ENCODE data around the gene PRXL2B.

The PRXL2B gene

GRCh38 chr1:2591233-2591580, 4.6 kb downstream of the PRXL2B start:
- TF ChIP-seq POLR2A (IDR thresholded peaks at IDR 0.05; ENCODE audit: low read length) (no peak), GATA1 (IDR thresholded peaks at IDR 0.05; ENCODE audit: low read depth, low read length) (no peak)
- no peak for DNase-seq

GRCh38 chr1:2591581-2592261, 5.1 kb downstream of the PRXL2B start:
- DNase-seq, result no peak
- TF ChIP-seq GATA1 (IDR thresholded peaks at IDR 0.05; ENCODE audit: low read depth, low read length) (no peak), POLR2A (IDR thresholded peaks at IDR 0.05; ENCODE audit: low read length) (no peak)

GRCh38 chr1:2592672-2593071, 6.1 kb downstream of the PRXL2B start:
- TF ChIP-seq GATA1 (IDR thresholded peaks at IDR 0.05; ENCODE audit: low read depth, low read length) (no peak), POLR2A (IDR thresholded peaks at IDR 0.05; ENCODE audit: low read length) (no peak)
- DNase-seq, result no peak

GRCh38 chr1:2593251-2593878, 6.8 kb downstream of the PRXL2B start:
- no peak for DNase-seq
- TF ChIP-seq POLR2A (IDR thresholded peaks at IDR 0.05; ENCODE audit: low read length) (no peak), GATA1 (IDR thresholded peaks at IDR 0.05; ENCODE audit: low read depth, low read length) (no peak)

GRCh38 chr1:2594001-2594640, 7.5 kb downstream of the PRXL2B start:
- DNase-seq, result no peak

GRCh38 chr1:2594641-2595131, 8.1 kb downstream of the PRXL2B start:
- TF ChIP-seq GATA1 (IDR thresholded peaks at IDR 0.05; ENCODE audit: low read depth, low read length) (no peak), POLR2A (IDR thresholded peaks at IDR 0.05; ENCODE audit: low read length) (no peak)
- DNase-seq, result no peak

More at GRCh38 chr1:2594001-2594640, 7.5 kb downstream of the PRXL2B start:
- TF ChIP-seq GATA1 (IDR thresholded peaks at IDR 0.05; ENCODE audit: low read depth, low read length), result no peak
- TF ChIP-seq POLR2A (IDR thresholded peaks at IDR 0.05; ENCODE audit: low read length), result no peak

GRCh38 chr1:2595261-2595811, 8.8 kb downstream of the PRXL2B start:
- TF ChIP-seq POLR2A (IDR thresholded peaks at IDR 0.05; ENCODE audit: low read length), result no peak
- no peak for TF ChIP-seq GATA1 (IDR thresholded peaks at IDR 0.05; ENCODE audit: low read depth, low read length)
- no peak for DNase-seq

- TF ChIP-seq GATA1 (IDR thresholded peaks at IDR 0.05; ENCODE audit: low read depth, low read length) (no peak), POLR2A (IDR thresholded peaks at IDR 0.05; ENCODE audit: low read length) (no peak)
- no peak for DNase-seq
Measured at GRCh38 chr1:2595812-2596529, 9.4 kb downstream of the PRXL2B start.

- TF ChIP-seq GATA1 (IDR thresholded peaks at IDR 0.05; ENCODE audit: low read depth, low read length) (no peak), POLR2A (IDR thresholded peaks at IDR 0.05; ENCODE audit: low read length) (no peak)
- no peak for DNase-seq
Measured at GRCh38 chr1:2596530-2597333, 10.2 kb downstream of the PRXL2B start.

- no peak for TF ChIP-seq GATA1 (IDR thresholded peaks at IDR 0.05; ENCODE audit: low read depth, low read length)
- TF ChIP-seq POLR2A (IDR thresholded peaks at IDR 0.05; ENCODE audit: low read length), result no peak
- no peak for DNase-seq
Measured at GRCh38 chr1:2597441-2598328, 11.1 kb downstream of the PRXL2B start.

GRCh38 chr1:2598329-2598931, 11.9 kb downstream of the PRXL2B start:
- no peak for DNase-seq
- TF ChIP-seq GATA1 (IDR thresholded peaks at IDR 0.05; ENCODE audit: low read depth, low read length) (no peak), POLR2A (IDR thresholded peaks at IDR 0.05; ENCODE audit: low read length) (no peak)
